IPS-20b (cell line): Measurements from ENCODE around the gene TBX3.

Experiments
- H3K27ac ChIP-seq: one replicate; pipeline ENCODE4 v1.5.1; 2013; ENCODE audit warnings: low read length
- H3K27me3 ChIP-seq: 2 replicates; pipeline ENCODE4 v1.6.1; 2013; ENCODE audit warnings: mild to moderate bottlenecking, low read length, inconsistent platforms; ENCODE audit not compliant: insufficient read depth
- H3K36me3 ChIP-seq: 2 replicates; pipeline ENCODE4 v1.6.1; 2013; ENCODE audit warnings: low read depth, mild to moderate bottlenecking, inconsistent platforms, low read length, moderate library complexity; ENCODE audit not compliant: insufficient read depth
- H3K4me1 ChIP-seq: 2 replicates; pipeline ENCODE4 v1.6.1; 2013; ENCODE audit warnings: mild to moderate bottlenecking, control low read depth, inconsistent platforms, low read length, moderate library complexity; ENCODE audit not compliant: insufficient read depth
- H3K4me3 ChIP-seq: 2 replicates; pipeline ENCODE4 v1.5.1; 2013; ENCODE audit warnings: mild to moderate bottlenecking, low read length, inconsistent platforms
- H3K9ac ChIP-seq: 2 replicates; pipeline ENCODE4 v1.6.1; 2013; ENCODE audit warnings: low read depth, mild to moderate bottlenecking, inconsistent platforms, low read length, moderate library complexity
- H3K9me3 ChIP-seq: 2 replicates; pipeline ENCODE4 v1.6.1; 2013; ENCODE audit warnings: mild to moderate bottlenecking, low read depth, low read length, inconsistent platforms; ENCODE audit not compliant: insufficient read depth

Gene TBX3

GRCh38 chr12:114704096-114704495, 20.1 kb upstream of the TBX3 start:
- Histone ChIP-seq H3K27me3 (peaks cover 85% of the 10 kb centered on the region), H3K36me3 (no peaks in the 10 kb centered on the region), H3K4me1 (peaks cover 24% of the 10 kb centered on the region), H3K9ac (no peak overlapping the region), H3K9me3 (peaks cover 4% of the 10 kb centered on the region; the same call in 1 of the 2 replicates), H3K4me3 (no peak overlapping the region), H3K27ac (no peak overlapping the region)

GRCh38 chr12:114703060-114703493, 19.1 kb upstream of the TBX3 start:
- no peaks in the 10 kb centered on the region for H3K36me3 ChIP-seq
- H3K9ac ChIP-seq = no peak overlapping the region
- H3K27me3 ChIP-seq = peaks cover 91% of the 10 kb centered on the region
- no peak overlapping the region for H3K27ac ChIP-seq
- H3K4me1 ChIP-seq = peaks cover 28% of the 10 kb centered on the region
- H3K4me3 ChIP-seq = peak overlapping the region; percentile 9; the same call in 1 of the 2 replicates
- H3K9me3 ChIP-seq = peaks cover 4% of the 10 kb centered on the region; the same call in 1 of the 2 replicates

DNA sequence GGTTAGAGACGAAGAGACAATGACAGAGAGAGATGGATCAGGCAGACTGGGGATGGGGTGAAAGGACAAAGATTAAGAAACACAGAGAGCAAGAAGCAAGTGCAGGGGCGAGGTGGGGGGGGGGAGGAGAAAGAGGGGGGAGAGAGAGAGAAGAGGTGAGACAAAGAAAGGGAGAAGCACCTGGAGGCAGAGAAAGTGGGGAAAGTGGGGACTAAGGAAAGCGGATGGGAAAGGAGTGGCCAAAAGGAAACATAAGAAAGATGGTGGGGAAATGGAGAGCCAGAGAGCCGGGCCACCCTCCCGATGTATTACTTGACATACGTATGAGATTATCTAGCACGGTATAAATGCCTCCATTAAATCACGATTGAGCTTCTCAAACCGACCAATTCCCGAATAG, 18.5 kb upstream of the TBX3 start:
- Histone ChIP-seq H3K4me1 (peaks cover 30% of the 10 kb centered on the region), H3K27me3 (peaks cover 93% of the 10 kb centered on the region), H3K27ac (no peak overlapping the region), H3K4me3 (peak overlapping the region; percentile 9; the same call in 1 of the 2 replicates), H3K9me3 (peaks cover 4% of the 10 kb centered on the region; the same call in 1 of the 2 replicates), H3K9ac (no peak overlapping the region), H3K36me3 (no peaks in the 10 kb centered on the region)

GRCh38 chr12:114701553-114701952, 17.6 kb upstream of the TBX3 start:
- Histone ChIP-seq H3K9ac (no peak overlapping the region), H3K27me3 (peaks cover 99% of the 10 kb centered on the region), H3K4me1 (peaks cover 30% of the 10 kb centered on the region), H3K36me3 (no peaks in the 10 kb centered on the region), H3K4me3 (no peak overlapping the region), H3K9me3 (peaks cover 4% of the 10 kb centered on the region; the same call in 1 of the 2 replicates), H3K27ac (no peak overlapping the region)

DNA sequence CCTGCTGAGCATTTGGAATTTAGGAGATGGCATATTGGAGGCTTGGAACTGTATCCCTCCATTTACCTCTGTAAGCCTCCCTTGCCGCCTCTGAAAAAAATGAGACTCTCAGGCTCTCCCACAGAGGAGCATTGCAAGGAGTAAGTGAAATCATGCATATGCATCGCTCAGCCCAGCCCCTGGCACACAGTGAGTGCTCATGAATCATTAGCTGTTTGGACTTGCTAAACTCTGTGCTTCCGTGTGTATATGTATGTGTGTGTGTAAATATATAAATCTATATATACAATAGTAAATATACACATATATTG, 17.1 kb upstream of the TBX3 start:
- peaks cover 30% of the 10 kb centered on the region for H3K4me1 ChIP-seq

GRCh38 chr12:114700392-114701103, 16.6 kb upstream of the TBX3 start:
- peak overlapping the region; percentile 41 for H3K4me3 ChIP-seq
- H3K9me3 ChIP-seq = peaks cover 4% of the 10 kb centered on the region; the same call in 1 of the 2 replicates
- H3K4me1 ChIP-seq = peaks cover 30% of the 10 kb centered on the region
- H3K27ac ChIP-seq = no peak overlapping the region
- no peak overlapping the region for H3K9ac ChIP-seq
- H3K36me3 ChIP-seq = no peaks in the 10 kb centered on the region
- peaks cover 99% of the 10 kb centered on the region for H3K27me3 ChIP-seq

More for the DNA sequence above, 17.1 kb upstream of the TBX3 start:
- Histone ChIP-seq H3K9ac (no peak overlapping the region), H3K27ac (no peak overlapping the region), H3K9me3 (peaks cover 4% of the 10 kb centered on the region; the same call in 1 of the 2 replicates), H3K4me3 (no peak overlapping the region), H3K27me3 (peaks cover 99% of the 10 kb centered on the region), H3K36me3 (no peaks in the 10 kb centered on the region)

- Histone ChIP-seq H3K9me3 (peaks cover 4% of the 10 kb centered on the region; the same call in 1 of the 2 replicates), H3K4me1 (peaks cover 30% of the 10 kb centered on the region), H3K27ac (no peak overlapping the region), H3K4me3 (0 out of 2 replicates have a peak overlapping the region, but pooled peaks have one; percentile 34), H3K9ac (no peak overlapping the region), H3K36me3 (no peaks in the 10 kb centered on the region), H3K27me3 (peaks cover 100% of the 10 kb centered on the region)
Measured at GRCh38 chr12:114698566-114699163, 14.7 kb upstream of the TBX3 start.

DNA sequence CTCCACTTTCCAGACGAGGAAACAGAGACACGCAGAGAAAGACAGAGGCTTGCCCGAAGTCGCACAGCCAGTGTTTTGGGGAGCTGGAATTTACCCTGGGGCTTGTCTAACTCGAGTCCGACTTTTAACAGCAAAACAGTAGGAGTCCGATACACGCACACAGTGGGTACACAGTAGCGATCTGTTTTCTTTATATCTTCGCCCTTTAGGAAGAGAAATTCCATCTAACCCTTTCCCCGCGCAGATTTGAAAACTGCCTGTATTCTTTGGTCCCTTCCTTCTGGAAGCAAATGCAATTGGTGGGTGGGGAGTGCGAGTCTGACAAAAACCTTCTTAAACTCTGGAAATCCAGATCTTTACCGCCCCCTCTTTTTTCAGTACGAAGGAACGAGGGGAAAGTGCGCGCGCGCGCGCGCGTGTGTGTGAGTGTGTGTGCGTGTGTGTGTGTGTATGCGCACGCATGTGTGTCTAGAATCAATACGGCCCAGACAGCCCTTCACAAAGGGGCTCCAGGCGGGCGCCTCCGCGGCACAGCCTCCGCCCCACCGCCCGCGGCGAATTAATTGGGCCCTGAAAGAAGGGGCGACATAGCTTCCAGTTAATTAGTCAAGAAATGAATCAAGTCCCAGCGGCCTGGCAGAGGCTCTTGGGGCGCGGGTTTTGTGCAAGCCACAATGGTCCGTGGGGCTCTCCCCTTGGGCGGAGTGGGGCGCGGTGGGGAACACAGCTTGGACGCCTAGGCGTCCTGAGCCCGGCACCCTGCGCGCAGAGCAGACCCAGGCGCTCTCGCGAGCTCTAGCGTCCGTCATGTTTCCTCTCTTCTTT, 14.0 kb upstream of the TBX3 start:
- H3K36me3 ChIP-seq = no peaks in the 10 kb centered on the region
- peaks cover 4% of the 10 kb centered on the region; the same call in 1 of the 2 replicates for H3K9me3 ChIP-seq
- H3K27ac ChIP-seq = no peak overlapping the region
- H3K9ac ChIP-seq = no peak overlapping the region
- H3K4me1 ChIP-seq = peaks cover 32% of the 10 kb centered on the region
- peak overlapping the region; percentile 34; the same call in 1 of the 2 replicates for H3K4me3 ChIP-seq
- peaks cover 100% of the 10 kb centered on the region for H3K27me3 ChIP-seq

DNA sequence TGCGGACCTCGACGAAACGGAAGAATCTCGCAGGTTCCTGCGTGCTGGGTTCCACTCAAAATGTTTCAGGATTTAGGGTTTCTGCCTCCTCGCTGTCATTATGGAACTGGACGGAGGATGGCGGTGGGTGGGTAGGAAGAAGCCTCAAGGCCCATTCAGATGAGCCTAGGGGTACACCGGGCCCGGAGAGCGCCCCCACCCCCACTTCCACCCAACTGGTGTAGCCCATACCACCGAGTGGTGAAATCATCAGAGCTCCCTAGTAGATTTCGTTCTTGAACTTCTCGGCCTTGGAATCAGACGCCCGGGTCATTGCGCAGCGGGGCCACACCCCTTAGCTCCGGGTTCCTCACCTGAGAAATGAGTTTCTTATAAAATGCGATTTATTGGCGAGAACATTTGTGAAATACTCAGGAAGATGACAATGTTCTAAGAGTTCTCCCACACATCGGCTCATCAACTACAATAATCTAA, 13.3 kb upstream of the TBX3 start:
- Histone ChIP-seq H3K4me3 (peak overlapping the region; percentile 34; the same call in 1 of the 2 replicates), H3K4me1 (peaks cover 32% of the 10 kb centered on the region), H3K27me3 (peaks cover 100% of the 10 kb centered on the region)

GRCh38 chr12:114696443-114697242, 12.7 kb upstream of the TBX3 start:
- Histone ChIP-seq H3K9ac (no peak overlapping the region), H3K4me1 (peaks cover 32% of the 10 kb centered on the region), H3K36me3 (no peaks in the 10 kb centered on the region), H3K4me3 (no peak overlapping the region), H3K27ac (no peak overlapping the region), H3K9me3 (peaks cover 4% of the 10 kb centered on the region; the same call in 1 of the 2 replicates), H3K27me3 (peaks cover 100% of the 10 kb centered on the region)

More for the DNA sequence above, 13.3 kb upstream of the TBX3 start:
- Histone ChIP-seq H3K36me3 (no peaks in the 10 kb centered on the region), H3K9ac (no peak overlapping the region), H3K27ac (no peak overlapping the region), H3K9me3 (peaks cover 4% of the 10 kb centered on the region; the same call in 1 of the 2 replicates)

DNA sequence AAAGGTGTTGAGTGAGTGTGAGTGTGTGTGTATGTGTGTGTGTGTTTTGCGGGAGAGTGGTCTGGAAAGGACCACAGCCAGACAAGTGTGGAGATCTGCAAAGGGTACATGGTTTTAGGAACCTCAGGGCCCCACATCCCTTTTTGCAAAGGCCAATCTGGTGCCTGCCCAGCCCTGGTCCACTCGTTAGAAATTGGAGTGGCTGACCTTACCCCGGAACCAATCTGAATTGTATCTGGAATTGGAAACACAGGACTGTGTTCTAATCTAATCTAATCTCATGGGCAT, 11.3 kb upstream of the TBX3 start:
- Histone ChIP-seq H3K36me3 (no peaks in the 10 kb centered on the region), H3K27ac (no peak overlapping the region), H3K9ac (no peak overlapping the region), H3K4me3 (no peak overlapping the region), H3K9me3 (no peaks in the 10 kb centered on the region; the same call in 1 of the 2 replicates), H3K4me1 (peaks cover 26% of the 10 kb centered on the region), H3K27me3 (peaks cover 100% of the 10 kb centered on the region)
